Fibroblast of villous mesenchyme (primary cell): ENCODE measurements around the gene IL1B. TPM values are rescaled to one million over a fixed set of nuclear protein-coding genes. Genes with fewer than 3 reads are reported as not detected.

Source experiments
- DNase-seq: peaks from one replicate; pipeline ENCODE4 v3.0.0-alpha.2; 2010; ENCODE audit warnings: low read depth
- H3K4me3 ChIP-seq: 2 replicates; pipeline ENCODE4 v1.5.1; 2011; ENCODE audit warnings: low read depth, mild to moderate bottlenecking, low read length
- CTCF ChIP-seq: IDR thresholded peaks from 2 replicates; pipeline ENCODE4 v1.5.1; 2012; ENCODE audit warnings: low read depth, mild to moderate bottlenecking, low read length; ENCODE audit not compliant: insufficient read depth
- total RNA-seq: library from RNA; depleted of rRNA; stranded (reverse); fragments of >200 nt; gene quantifications from 2 replicates; pipeline ENCODE4 v1.2.3, GENCODE V29; 2012

The IL1B gene
- total RNA-seq, 1 donor: 2.6 TPM

GRCh38 chr2:112821682-112822081, 14.9 kb downstream of the IL1B start:
- no peak for DNase-seq
- no peak for TF ChIP-seq CTCF

DNA sequence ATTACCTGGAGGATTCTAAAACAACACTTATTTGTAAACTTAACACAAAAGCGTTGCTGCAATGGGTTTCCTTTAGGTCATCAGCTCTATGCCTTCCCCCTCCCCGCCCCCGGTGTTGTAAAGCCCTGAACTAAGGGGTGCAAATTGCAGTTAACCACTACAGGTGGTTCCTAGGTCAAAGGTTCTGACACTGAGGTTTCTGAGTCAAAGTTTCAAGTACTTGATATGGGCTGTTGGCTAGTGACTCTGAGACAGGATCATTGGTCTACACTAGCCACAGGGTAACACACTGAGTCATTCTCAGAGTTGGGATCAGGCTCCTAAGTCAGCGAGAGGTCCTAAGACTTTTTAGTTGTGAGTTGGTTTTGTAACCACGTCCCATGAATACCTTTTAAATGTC, 15.4 kb downstream of the IL1B start:
- no peak for TF ChIP-seq CTCF
- DNase-seq: no peak
- H3K4me3 ChIP-seq: no peak overlapping the region

More at GRCh38 chr2:112821682-112822081, 14.9 kb downstream of the IL1B start:
- H3K4me3 ChIP-seq: no peak overlapping the region

- TF ChIP-seq CTCF: no peak
- DNase-seq: no peak
- H3K4me3 ChIP-seq: no peak overlapping the region
These were observed 16.2 kb downstream of the IL1B start for GRCh38 chr2:112820343-112820742.

DNA sequence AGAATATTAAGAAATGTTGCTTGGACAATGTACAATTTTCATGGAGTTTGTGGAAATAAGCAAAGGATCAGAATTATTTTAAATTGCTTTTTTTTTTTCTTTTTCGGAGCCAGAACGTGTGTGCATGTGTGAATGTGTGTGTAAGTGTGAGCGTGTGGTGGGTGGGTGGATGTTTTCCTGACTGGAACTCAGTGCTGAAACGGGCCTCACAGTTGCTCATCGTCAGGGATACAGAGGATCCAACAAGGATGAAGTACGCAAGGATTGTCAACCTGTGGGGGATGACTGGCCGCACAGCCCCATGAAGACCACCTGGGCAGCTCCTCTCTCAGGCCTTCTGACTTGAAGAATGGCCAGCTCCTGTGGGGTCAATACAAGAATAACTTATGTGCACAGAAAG, 17.5 kb downstream of the IL1B start:
- no peak for DNase-seq
- TF ChIP-seq CTCF: no peak
- H3K4me3 ChIP-seq: no peak overlapping the region

DNA sequence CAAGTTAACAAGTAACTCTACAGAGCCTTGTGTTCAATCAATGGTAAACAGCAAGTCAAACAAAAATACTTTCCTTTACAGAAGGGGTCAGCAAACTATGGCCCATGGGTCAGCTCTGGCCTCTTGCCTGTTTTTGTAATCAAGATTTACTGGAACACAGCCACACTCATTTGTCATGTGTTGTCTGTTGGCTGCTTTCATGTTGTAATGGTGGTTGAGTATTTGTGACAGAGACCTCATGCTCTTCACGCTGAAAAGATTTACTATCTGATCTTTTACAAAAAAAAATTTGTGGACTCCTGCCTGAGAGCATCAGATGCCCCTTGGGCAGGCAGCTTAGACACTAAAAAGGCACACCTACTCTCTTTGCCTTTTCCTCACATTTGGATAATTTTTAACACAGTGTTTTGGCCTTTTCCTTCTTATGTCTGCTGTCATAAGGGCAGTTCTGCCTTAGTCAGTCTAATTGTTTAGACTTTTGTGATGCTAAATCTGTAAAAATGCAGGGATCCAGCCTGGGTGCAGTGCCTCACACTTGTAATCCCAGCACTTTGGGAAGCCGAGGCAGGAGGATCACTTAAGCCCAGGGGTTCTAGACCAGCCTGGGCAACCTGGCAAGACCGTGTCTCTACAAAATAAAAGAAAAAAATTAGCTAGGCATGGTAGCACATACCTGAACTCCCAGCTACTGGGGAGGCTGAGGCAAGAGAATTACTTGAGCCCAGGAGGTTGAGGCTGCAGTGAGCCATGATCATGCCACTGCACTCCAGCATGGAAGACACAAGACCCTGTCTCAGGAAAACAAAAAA, 18.3 kb downstream of the IL1B start:
- DNase-seq: peak; percentile 38
- no peak for TF ChIP-seq CTCF
- H3K4me3 ChIP-seq: no peak overlapping the region

GRCh38 chr2:112817082-112817689, 19.4 kb downstream of the IL1B start:
- no peak overlapping the region for H3K4me3 ChIP-seq
- no peak for TF ChIP-seq CTCF
- DNase-seq: no peak
